Sigmoid colon (tissue), 3 donors: ENCODE data around the gene GRHPR.

Source experiments
- POLR2A ChIP-seq, 2 donors: fragments of 450-650 bp; IDR thresholded peaks; one replicate each; pipeline ENCODE4 v1.6.1; 2016; ENCODE audit warnings: antibody characterized with exemption in 2 of 2, mild to moderate bottlenecking in 2 of 2, moderate library complexity in 2 of 2
- TF ChIP-seq, protein P1 (sequence below), 4 experiments: fragments of 450-650 bp in 3 of 4; fragments of 200-600 bp in 1 of 4; IDR thresholded peaks; one replicate each; pipeline ENCODE4 v1.5.1; 2016 to 2019; ENCODE audit warnings: antibody characterized with exemption in 4 of 4, mild to moderate bottlenecking in 3 of 4, moderate library complexity in 2 of 4

DNA sequence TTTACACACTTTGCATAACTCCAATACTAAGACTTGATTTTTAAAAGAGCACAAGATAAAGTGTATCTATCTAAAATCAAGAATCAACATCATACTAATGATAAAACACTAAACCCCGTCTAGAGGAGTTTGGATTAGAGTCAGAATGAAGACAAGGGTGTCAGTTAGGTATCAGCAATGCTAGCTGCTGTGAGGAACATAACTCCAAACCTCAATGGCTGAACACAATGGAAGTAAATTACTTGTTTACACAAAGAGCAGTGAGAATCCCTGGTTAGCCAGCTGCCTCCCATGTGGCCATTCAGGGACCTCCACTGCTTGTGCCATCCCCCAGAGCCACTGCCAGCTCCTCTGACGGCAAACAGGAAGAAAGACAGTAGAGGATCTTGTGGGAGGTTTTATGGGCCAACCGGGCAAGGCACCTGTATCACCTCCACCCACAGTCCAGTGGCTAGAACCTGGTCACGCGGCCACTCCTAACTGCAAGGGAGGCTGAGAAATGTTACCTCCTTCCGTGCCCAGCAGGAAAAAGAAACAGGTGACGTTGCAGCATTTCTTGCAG is 24.0 kb upstream of the GRHPR start:
- TF ChIP-seq POLR2A (IDR thresholded peaks at IDR 0.05): no peak
- TF ChIP-seq, protein P1, sequence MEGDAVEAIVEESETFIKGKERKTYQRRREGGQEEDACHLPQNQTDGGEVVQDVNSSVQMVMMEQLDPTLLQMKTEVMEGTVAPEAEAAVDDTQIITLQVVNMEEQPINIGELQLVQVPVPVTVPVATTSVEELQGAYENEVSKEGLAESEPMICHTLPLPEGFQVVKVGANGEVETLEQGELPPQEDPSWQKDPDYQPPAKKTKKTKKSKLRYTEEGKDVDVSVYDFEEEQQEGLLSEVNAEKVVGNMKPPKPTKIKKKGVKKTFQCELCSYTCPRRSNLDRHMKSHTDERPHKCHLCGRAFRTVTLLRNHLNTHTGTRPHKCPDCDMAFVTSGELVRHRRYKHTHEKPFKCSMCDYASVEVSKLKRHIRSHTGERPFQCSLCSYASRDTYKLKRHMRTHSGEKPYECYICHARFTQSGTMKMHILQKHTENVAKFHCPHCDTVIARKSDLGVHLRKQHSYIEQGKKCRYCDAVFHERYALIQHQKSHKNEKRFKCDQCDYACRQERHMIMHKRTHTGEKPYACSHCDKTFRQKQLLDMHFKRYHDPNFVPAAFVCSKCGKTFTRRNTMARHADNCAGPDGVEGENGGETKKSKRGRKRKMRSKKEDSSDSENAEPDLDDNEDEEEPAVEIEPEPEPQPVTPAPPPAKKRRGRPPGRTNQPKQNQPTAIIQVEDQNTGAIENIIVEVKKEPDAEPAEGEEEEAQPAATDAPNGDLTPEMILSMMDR (IDR thresholded peaks at IDR 0.05): no peak
